IMR-90 (cell line): ENCODE measurements around the gene ANXA8. TPM values are rescaled to one million over a fixed set of nuclear protein-coding genes. Genes with fewer than 3 reads are reported as not detected.
"Not testable (repeated sequence)": the region's sequence is repeated elsewhere in the genome, so short reads cannot be mapped to it uniquely, and the experiment has no call there.

Experiments used
- ATAC-seq: fragments of 200-7000 bp; cut with Tn5 transposase; 2 replicates; pipeline ENCODE4 v1.9.1; 2020; ENCODE audit warnings: low read depth, mild to moderate bottlenecking, moderate library complexity
- BruUV-seq: library from RNA; stranded (reverse); fragments of 400-500 nt; replicated peaks from 2 replicates; lab custom pipeline; 2021; lab: Mats Ljungman, UMichigan
- CTCF ChIA-PET: fragments of 300-600 bp; formaldehyde crosslinking; extraction: SDS; loops from one replicate; lab custom pipeline; 2021; ENCODE audit warnings: antibody characterized with exemption; lab: Yijun Ruan, JAX
- POLR2A ChIA-PET: fragments of 300-600 bp; sonication (Branson Sonifier 250); formaldehyde crosslinking; loops from one replicate; lab custom pipeline; 2022; ENCODE audit warnings: antibody characterized with exemption; ENCODE audit not compliant: unreplicated experiment; lab: Charles Lee
- DNase-seq: peaks from one replicate; pipeline ENCODE4 v3.0.0; 2013
- H2AFZ ChIP-seq: replicated peaks from 2 replicates; pipeline ENCODE3; 2013; ENCODE audit warnings: low read length, mild to moderate bottlenecking; ENCODE audit not compliant: poor library complexity
- H2AK5ac ChIP-seq: 2 replicates; pipeline ENCODE4 v1.6.1; 2013; ENCODE audit warnings: low read depth, low read length, inconsistent platforms
- H2AK9ac ChIP-seq: replicated peaks from 2 replicates; pipeline ENCODE3; 2013; ENCODE audit warnings: mild to moderate bottlenecking, low read depth, low read length, moderate library complexity; ENCODE audit not compliant: poor library complexity
- H2BK120ac ChIP-seq: 2 replicates; pipeline ENCODE4 v1.6.1; 2013; ENCODE audit warnings: low read depth, low read length, inconsistent platforms
- H2BK15ac ChIP-seq: 3 replicates; pipeline ENCODE4 v1.6.1; 2013; ENCODE audit warnings: low read depth, low read length, inconsistent platforms
- H2BK20ac ChIP-seq: 2 replicates; pipeline ENCODE4 v1.6.1; 2013; ENCODE audit warnings: low read depth, mild to moderate bottlenecking, inconsistent platforms, low read length, moderate library complexity
- H2BK5ac ChIP-seq: 2 replicates; pipeline ENCODE4 v1.6.1; 2013; ENCODE audit warnings: mild to moderate bottlenecking, low read depth, low read length, inconsistent platforms; ENCODE audit not compliant: poor library complexity, severe bottlenecking
- H3K14ac ChIP-seq: replicated peaks from 2 replicates; pipeline ENCODE4 v1.6.1; 2013; ENCODE audit warnings: low read depth, low read length, inconsistent platforms
- H3K18ac ChIP-seq: 2 replicates; pipeline ENCODE4 v1.6.1; 2013; ENCODE audit warnings: low read depth, low read length, control low read depth
- H3K23ac ChIP-seq: 2 replicates; pipeline ENCODE4 v1.6.1; 2013; ENCODE audit warnings: low read depth, low read length, inconsistent platforms
- H3K27ac ChIP-seq: 2 replicates; pipeline ENCODE4 v1.5.1; 2013; ENCODE audit warnings: mild to moderate bottlenecking, control low read depth, low read length; ENCODE audit not compliant: insufficient read depth
- H3K27me3 ChIP-seq: 2 replicates; pipeline ENCODE4 v1.6.1; 2013; ENCODE audit warnings: low read length; ENCODE audit not compliant: control insufficient read depth, insufficient read depth
- H3K36me3 ChIP-seq: 2 replicates; pipeline ENCODE4 v1.6.1; 2013; ENCODE audit warnings: low read length, mixed read lengths; ENCODE audit not compliant: control insufficient read depth, insufficient read depth
- H3K4ac ChIP-seq: 2 replicates; pipeline ENCODE4 v1.6.1; 2013; ENCODE audit warnings: low read depth, low read length, inconsistent platforms
- H3K4me1 ChIP-seq: 2 replicates; pipeline ENCODE4 v1.6.1; 2013; ENCODE audit warnings: low read length, mixed read lengths; ENCODE audit not compliant: control insufficient read depth, insufficient read depth
- H3K4me2 ChIP-seq: 2 replicates; pipeline ENCODE4 v1.6.1; 2013; ENCODE audit warnings: low read depth, mild to moderate bottlenecking, control low read depth, low read length, moderate library complexity
- H3K4me3 ChIP-seq: 2 replicates; pipeline ENCODE4 v1.5.1; 2013; ENCODE audit warnings: low read depth, mild to moderate bottlenecking, control low read depth, low read length, moderate library complexity; ENCODE audit not compliant: insufficient read depth
- H3K56ac ChIP-seq: 2 replicates; pipeline ENCODE4 v1.6.1; 2013; ENCODE audit warnings: low read length, inconsistent platforms; ENCODE audit not compliant: insufficient read depth; ENCODE audit errors: extremely low read depth
- H3K79me1 ChIP-seq, 2 experiments: 2 replicates each; pipeline ENCODE4 v1.6.1; 2013; ENCODE audit warnings: low read length in 2 of 2, inconsistent platforms in 1 of 2, low read depth in 1 of 2
- H3K9ac ChIP-seq: 2 replicates; pipeline ENCODE4 v1.6.1; 2013; ENCODE audit warnings: low read depth, low read length, control low read depth
- H3K9me1 ChIP-seq: 2 replicates; pipeline ENCODE4 v1.6.1; 2013; ENCODE audit warnings: low read length, inconsistent platforms; ENCODE audit not compliant: insufficient read depth
- H3K9me3 ChIP-seq: 2 replicates; pipeline ENCODE4 v1.6.1; 2013; ENCODE audit warnings: low read length; ENCODE audit not compliant: control insufficient read depth, insufficient read depth
- H4K20me1 ChIP-seq: 2 replicates; pipeline ENCODE4 v1.6.1; 2013; ENCODE audit warnings: low read length, inconsistent platforms; ENCODE audit not compliant: insufficient read depth
- H4K5ac ChIP-seq: 2 replicates; pipeline ENCODE4 v1.6.1; 2013; ENCODE audit warnings: mild to moderate bottlenecking, low read depth, low read length, control low read depth
- H4K8ac ChIP-seq, 2 experiments: 2 replicates each; pipeline ENCODE4 v1.6.1; 2013; ENCODE audit warnings: low read depth in 2 of 2, low read length in 2 of 2, control low read depth in 1 of 2, inconsistent platforms in 1 of 2
- H4K91ac ChIP-seq: 2 replicates; pipeline ENCODE4 v1.6.1; 2013; ENCODE audit warnings: low read depth, low read length, inconsistent platforms; ENCODE audit not compliant: insufficient read depth
- WGBS, 2 experiments: methylation state at CpG; one replicate each; pipeline versions ENCODE4 v1.1.5 to v1.1.7; 2013; ENCODE audit warnings: missing lambda C conversion rate in 2 of 2; ENCODE audit not compliant: insufficient read length in 1 of 2; ENCODE audit errors: extremely low coverage in 2 of 2; 5-methylcytosine and 5-hydroxymethylcytosine counted together
- dilution Hi-C: fragments of 300-500 bp; cut with HindIII; formaldehyde crosslinking; loops from one replicate; pipeline ENCODE4 v1.14.3; 2018; ENCODE audit warnings: low sequenced_read_pairs; ENCODE audit not compliant: unreplicated experiment
- in situ Hi-C: fragments of 300-500 bp; cut with MboI; formaldehyde crosslinking; loops from 3 replicates; pipeline ENCODE4 v1.14.3; 2019; ENCODE audit warnings: low sequenced_read_pairs, inconsistent platforms, mixed read lengths
- intact Hi-C: fragments of 100-400 bp; cut with micrococcal nuclease; formaldehyde crosslinking; loops from 2 replicates; pipeline ENCODE4 v1.10.0; 2022
- polyA plus RNA-seq, 3 experiments: library from polyadenylated mRNA; depleted of rRNA; stranded (reverse); fragments of >200 nt; gene quantifications; 2 replicates each; pipeline ENCODE4 v1.2.3, GENCODE V29; 2012; ENCODE audit warnings: low replicate concordance in 1 of 3
- total RNA-seq: library from RNA; depleted of rRNA; stranded (reverse); fragments of >200 nt; gene quantifications from 2 replicates; pipeline ENCODE4 v1.2.3, GENCODE V29; 2012

The ANXA8 gene
- total and polyA plus RNA-seq, 2 of the 4 experiments (the other 2 are of a cell fraction), result 0.90 to 1.1 TPM

GRCh38 chr10:47468731-47469528, 15.0 kb downstream of the ANXA8 start:
- H4K8ac ChIP-seq, H3K9me1 ChIP-seq, H3K56ac ChIP-seq, H2BK5ac ChIP-seq, H3K4ac ChIP-seq, H3K14ac ChIP-seq, H4K91ac ChIP-seq, H2BK120ac ChIP-seq, POLR2A ChIA-PET, H3K9me3 ChIP-seq, H3K4me3 ChIP-seq, H4K20me1 ChIP-seq, H2BK15ac ChIP-seq, H3K23ac ChIP-seq, dilution Hi-C loops, intact Hi-C loops, H3K27me3 ChIP-seq, H2AFZ ChIP-seq, H3K4me1 ChIP-seq, H3K9ac ChIP-seq, H3K18ac ChIP-seq, H3K79me1 ChIP-seq, CTCF ChIA-PET, H2AK9ac ChIP-seq, BruUV-seq, H2AK5ac ChIP-seq, DNase-seq, H3K36me3 ChIP-seq, ATAC-seq, in situ Hi-C loops, H4K5ac ChIP-seq, H3K27ac ChIP-seq, H2BK20ac ChIP-seq, H3K4me2 ChIP-seq: not testable (repeated sequence)
- WGBS, 2 experiments, result no CpG with 5 or more reads among the region's 20 CpGs

GRCh38 chr10:47467957-47468356, 16.0 kb downstream of the ANXA8 start:
- H3K79me1 ChIP-seq, H3K27me3 ChIP-seq, DNase-seq, H3K14ac ChIP-seq, H2BK120ac ChIP-seq, H3K18ac ChIP-seq, BruUV-seq, intact Hi-C loops, H2BK20ac ChIP-seq, H2AFZ ChIP-seq, H3K9me3 ChIP-seq, H3K9me1 ChIP-seq, H3K56ac ChIP-seq, H3K9ac ChIP-seq, H2BK15ac ChIP-seq, H2AK5ac ChIP-seq, H3K4me1 ChIP-seq, H3K23ac ChIP-seq, H4K20me1 ChIP-seq, POLR2A ChIA-PET, H4K91ac ChIP-seq, H2BK5ac ChIP-seq, H3K4ac ChIP-seq, H4K5ac ChIP-seq, H4K8ac ChIP-seq, H3K4me2 ChIP-seq, in situ Hi-C loops, H2AK9ac ChIP-seq, CTCF ChIA-PET, H3K27ac ChIP-seq, dilution Hi-C loops, H3K4me3 ChIP-seq, ATAC-seq, H3K36me3 ChIP-seq: not testable (repeated sequence)
- no CpG with 5 or more reads among the region's 7 CpGs for WGBS, 2 experiments
